GM23338 (cell line): ENCODE data around the gene POLA1. TPM values are rescaled to one million over a fixed set of nuclear protein-coding genes. Genes with fewer than 3 reads are reported as not detected.

ENCODE experiments used
- ATAC-seq: fragments of 200-7000 bp; cut with Tn5 transposase; 3 replicates; pipeline ENCODE4 v1.9.1; 2020
- DNase-seq: peaks from one replicate; pipeline ENCODE4 v3.0.0-alpha.2; 2015; ENCODE audit warnings: low spot score
- H2AFZ ChIP-seq: fragments of 200-600 bp; sonication (generic); 2 replicates; pipeline ENCODE4 v1.8.0; 2016; ENCODE audit warnings: antibody characterized with exemption, mild to moderate bottlenecking, moderate library complexity
- H3F3A ChIP-seq: fragments of 200-600 bp; sonication (generic); replicated peaks from 2 replicates; pipeline ENCODE4 v1.8.0; 2017; ENCODE audit warnings: antibody characterized with exemption, mixed run types, low read depth
- H3K27ac ChIP-seq: fragments of 200-600 bp; sonication (generic); 2 replicates; pipeline ENCODE4 v1.6.1; 2016; ENCODE audit warnings: low read depth
- H3K27me3 ChIP-seq: fragments of 200-600 bp; sonication (generic); 2 replicates; pipeline ENCODE4 v1.8.0; 2016; ENCODE audit warnings: mild to moderate bottlenecking, mixed run types, moderate library complexity; ENCODE audit not compliant: insufficient read depth
- H3K36me3 ChIP-seq: fragments of 200-600 bp; sonication (generic); 2 replicates; pipeline ENCODE4 v1.8.0; 2016; ENCODE audit warnings: mild to moderate bottlenecking; ENCODE audit not compliant: insufficient read depth
- H3K4me1 ChIP-seq: fragments of 200-600 bp; sonication (generic); 2 replicates; pipeline ENCODE4 v1.8.0; 2016; ENCODE audit warnings: mild to moderate bottlenecking, moderate library complexity; ENCODE audit not compliant: insufficient read depth
- H3K4me2 ChIP-seq: fragments of 200-600 bp; sonication (generic); 2 replicates; pipeline ENCODE4 v1.7.1; 2017; ENCODE audit warnings: mixed run types
- H3K4me3 ChIP-seq: fragments of 200-600 bp; sonication (generic); 2 replicates; pipeline ENCODE4 v1.6.1; 2016; ENCODE audit warnings: mixed run types
- H3K79me2 ChIP-seq: fragments of 200-600 bp; sonication (generic); replicated peaks from 2 replicates; pipeline ENCODE4 v1.8.0; 2017; ENCODE audit warnings: mild to moderate bottlenecking; ENCODE audit not compliant: insufficient read depth
- H3K9me2 ChIP-seq: fragments of 200-600 bp; sonication (generic); 2 replicates; pipeline ENCODE4 v1.8.0; 2017; ENCODE audit not compliant: insufficient read depth
- H4K20me1 ChIP-seq: fragments of 200-600 bp; sonication (generic); replicated peaks from 2 replicates; pipeline ENCODE4 v1.8.0; 2017; ENCODE audit warnings: mild to moderate bottlenecking; ENCODE audit not compliant: insufficient read depth
- H3K27ac Mint-ChIP-seq: 2 replicates; pipeline ENCODE4 v1.8.0; 2020; ENCODE audit warnings: inconsistent platforms, mild to moderate bottlenecking, moderate library complexity, mixed read lengths
- H3K27me3 Mint-ChIP-seq: 3 replicates; pipeline ENCODE4 v1.8.0; 2022; ENCODE audit warnings: low read depth, mild to moderate bottlenecking, moderate library complexity, mixed read lengths, inconsistent platforms; ENCODE audit not compliant: insufficient read depth, poor library complexity
- H3K36me3 Mint-ChIP-seq: 3 replicates; pipeline ENCODE4 v1.8.0; 2021; ENCODE audit warnings: low read depth, mild to moderate bottlenecking, inconsistent platforms, moderate library complexity, mixed read lengths
- H3K4me1 Mint-ChIP-seq: 3 replicates; pipeline ENCODE4 v1.8.0; 2020; ENCODE audit warnings: mild to moderate bottlenecking, inconsistent platforms, mixed read lengths
- H3K4me3 Mint-ChIP-seq: 3 replicates; pipeline ENCODE4 v1.8.0; 2021; ENCODE audit warnings: moderate library complexity, mild to moderate bottlenecking, inconsistent platforms, mixed read lengths
- H3K9me3 Mint-ChIP-seq: 3 replicates; pipeline ENCODE4 v1.8.0; 2020; ENCODE audit warnings: moderate library complexity, mild to moderate bottlenecking, inconsistent platforms, mixed read lengths
- CREB1 ChIP-seq: fragments of 250-450 bp; sonication (Bioruptor Pico); IDR thresholded peaks from 2 replicates; pipeline ENCODE4 v1.5.0; 2020; ENCODE audit warnings: low read depth, mild to moderate bottlenecking, moderate library complexity
- ETS1 ChIP-seq: IDR thresholded peaks from 2 replicates; pipeline ENCODE4 v1.6.1; 2016; ENCODE audit warnings: antibody characterized with exemption
- EZH2 ChIP-seq: fragments of 200-600 bp; sonication (generic); IDR thresholded peaks from one replicate; pipeline ENCODE4 v1.8.0; 2017; ENCODE audit warnings: antibody characterized with exemption, mild to moderate bottlenecking, low read depth; ENCODE audit not compliant: unreplicated experiment
- EZH2phosphoT487 ChIP-seq: fragments of 200-600 bp; sonication (generic); IDR thresholded peaks from one replicate; pipeline ENCODE4 v1.8.1; 2018; ENCODE audit warnings: antibody characterized with exemption; ENCODE audit not compliant: unreplicated experiment
- JUNB ChIP-seq: IDR thresholded peaks from one replicate; pipeline ENCODE4 v1.6.1; 2016; ENCODE audit warnings: antibody characterized with exemption; ENCODE audit not compliant: unreplicated experiment
- POLR2AphosphoS5 ChIP-seq: IDR thresholded peaks from 2 replicates; pipeline ENCODE4 v1.6.1; 2016; ENCODE audit warnings: antibody characterized with exemption, low read depth
- STAT1 ChIP-seq: IDR thresholded peaks from one replicate; pipeline ENCODE4 v1.6.1; 2016; ENCODE audit warnings: antibody characterized with exemption; ENCODE audit not compliant: unreplicated experiment
- ZNF331 ChIP-seq: fragments of 250-450 bp; sonication (Bioruptor Pico); IDR thresholded peaks from 2 replicates; pipeline ENCODE4 v1.5.0; 2020; ENCODE audit warnings: low read depth, mild to moderate bottlenecking, moderate library complexity
- polyA plus RNA-seq: library from polyadenylated mRNA; unstranded; fragments of >200 nt; fragmentation: Nextera tagmentation; extraction: Ambion mirVana; gene quantifications from 2 replicates; pipeline ENCODE4 v1.2.1, GENCODE V29; 2016
- total RNA-seq: library from RNA; depleted of rRNA; stranded (reverse); fragments of >200 nt; shearing (Covaris generic); gene quantifications from 2 replicates; pipeline ENCODE4 v1.2.3, GENCODE V29; 2014
- TF ChIP-seq, protein P1 (sequence below), 2 experiments: fragments of 200-600 bp in 1 of 2; sonication (generic) in 1 of 2; conservative IDR thresholded peaks; 2 replicates each; pipeline versions ENCODE4 v1.5.1 to v1.6.1; 2016 to 2017; ENCODE audit warnings: antibody characterized with exemption in 2 of 2, low read depth in 2 of 2, mild to moderate bottlenecking in 2 of 2, moderate library complexity in 1 of 2
- TF ChIP-seq, protein P2 (sequence below): fragments of 250-450 bp; sonication (Bioruptor Pico); IDR thresholded peaks from 2 replicates; pipeline ENCODE4 v1.5.0; 2020; ENCODE audit warnings: mild to moderate bottlenecking, moderate library complexity

Gene POLA1
- total and polyA plus RNA-seq, 2 experiments from 2014 or later, result 12.6 to 36.6 TPM

DNA sequence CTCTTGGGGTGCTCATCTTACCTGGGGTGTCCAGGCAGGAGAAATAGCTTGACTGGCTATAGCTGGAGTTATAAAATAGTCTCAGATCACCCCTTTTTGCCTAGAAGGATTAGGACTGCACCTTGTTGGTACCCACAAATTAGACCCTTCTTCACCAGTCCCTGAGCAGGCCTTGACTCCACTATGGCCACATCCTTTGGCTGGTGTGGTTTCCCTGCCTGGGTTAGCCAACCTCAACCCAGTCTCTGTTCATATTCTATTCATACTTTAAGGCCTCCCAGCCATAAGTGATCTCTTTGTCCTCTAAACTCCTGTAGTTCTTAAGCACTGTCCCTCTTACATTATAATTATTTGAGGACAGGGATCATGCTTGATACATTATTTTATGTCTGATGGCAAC, 252.7 kb downstream of the POLA1 start:
- 0 out of 2 replicates have a peak, but pooled peaks cover under 1% of the 10 kb centered on the region for H3K4me1 ChIP-seq
- no peak overlapping the region for H3K4me3 ChIP-seq
- H3K27ac ChIP-seq, result no peak overlapping the region
- Mint-ChIP-seq H3K9me3 (no peaks in the 10 kb centered on the region), H3K4me1 (peaks cover 15% of the 10 kb centered on the region), H3K36me3 (no peaks in the 10 kb centered on the region), H3K4me3 (no peak overlapping the region), H3K27me3 (no peaks in the 10 kb centered on the region), H3K27ac (no peak overlapping the region)
- H3K27me3 ChIP-seq, result no peaks in the 10 kb centered on the region
- no peak overlapping the region for H2AFZ ChIP-seq
- no peaks in the 10 kb centered on the region for H3K9me2 ChIP-seq
- ATAC-seq (no peak), DNase-seq (no peak)
- H3F3A ChIP-seq, result no peaks in the 10 kb centered on the region
- TF ChIP-seq POLR2AphosphoS5, result no peak
- no peak for TF ChIP-seq ETS1
- TF ChIP-seq JUNB, result no peak
- TF ChIP-seq, protein P1, sequence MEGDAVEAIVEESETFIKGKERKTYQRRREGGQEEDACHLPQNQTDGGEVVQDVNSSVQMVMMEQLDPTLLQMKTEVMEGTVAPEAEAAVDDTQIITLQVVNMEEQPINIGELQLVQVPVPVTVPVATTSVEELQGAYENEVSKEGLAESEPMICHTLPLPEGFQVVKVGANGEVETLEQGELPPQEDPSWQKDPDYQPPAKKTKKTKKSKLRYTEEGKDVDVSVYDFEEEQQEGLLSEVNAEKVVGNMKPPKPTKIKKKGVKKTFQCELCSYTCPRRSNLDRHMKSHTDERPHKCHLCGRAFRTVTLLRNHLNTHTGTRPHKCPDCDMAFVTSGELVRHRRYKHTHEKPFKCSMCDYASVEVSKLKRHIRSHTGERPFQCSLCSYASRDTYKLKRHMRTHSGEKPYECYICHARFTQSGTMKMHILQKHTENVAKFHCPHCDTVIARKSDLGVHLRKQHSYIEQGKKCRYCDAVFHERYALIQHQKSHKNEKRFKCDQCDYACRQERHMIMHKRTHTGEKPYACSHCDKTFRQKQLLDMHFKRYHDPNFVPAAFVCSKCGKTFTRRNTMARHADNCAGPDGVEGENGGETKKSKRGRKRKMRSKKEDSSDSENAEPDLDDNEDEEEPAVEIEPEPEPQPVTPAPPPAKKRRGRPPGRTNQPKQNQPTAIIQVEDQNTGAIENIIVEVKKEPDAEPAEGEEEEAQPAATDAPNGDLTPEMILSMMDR (conservative IDR thresholded peaks at IDR 0.05; ENCODE audit: low read depth in 2 of 2), result no peak
- TF ChIP-seq EZH2, result no peak
- TF ChIP-seq, protein P2, sequence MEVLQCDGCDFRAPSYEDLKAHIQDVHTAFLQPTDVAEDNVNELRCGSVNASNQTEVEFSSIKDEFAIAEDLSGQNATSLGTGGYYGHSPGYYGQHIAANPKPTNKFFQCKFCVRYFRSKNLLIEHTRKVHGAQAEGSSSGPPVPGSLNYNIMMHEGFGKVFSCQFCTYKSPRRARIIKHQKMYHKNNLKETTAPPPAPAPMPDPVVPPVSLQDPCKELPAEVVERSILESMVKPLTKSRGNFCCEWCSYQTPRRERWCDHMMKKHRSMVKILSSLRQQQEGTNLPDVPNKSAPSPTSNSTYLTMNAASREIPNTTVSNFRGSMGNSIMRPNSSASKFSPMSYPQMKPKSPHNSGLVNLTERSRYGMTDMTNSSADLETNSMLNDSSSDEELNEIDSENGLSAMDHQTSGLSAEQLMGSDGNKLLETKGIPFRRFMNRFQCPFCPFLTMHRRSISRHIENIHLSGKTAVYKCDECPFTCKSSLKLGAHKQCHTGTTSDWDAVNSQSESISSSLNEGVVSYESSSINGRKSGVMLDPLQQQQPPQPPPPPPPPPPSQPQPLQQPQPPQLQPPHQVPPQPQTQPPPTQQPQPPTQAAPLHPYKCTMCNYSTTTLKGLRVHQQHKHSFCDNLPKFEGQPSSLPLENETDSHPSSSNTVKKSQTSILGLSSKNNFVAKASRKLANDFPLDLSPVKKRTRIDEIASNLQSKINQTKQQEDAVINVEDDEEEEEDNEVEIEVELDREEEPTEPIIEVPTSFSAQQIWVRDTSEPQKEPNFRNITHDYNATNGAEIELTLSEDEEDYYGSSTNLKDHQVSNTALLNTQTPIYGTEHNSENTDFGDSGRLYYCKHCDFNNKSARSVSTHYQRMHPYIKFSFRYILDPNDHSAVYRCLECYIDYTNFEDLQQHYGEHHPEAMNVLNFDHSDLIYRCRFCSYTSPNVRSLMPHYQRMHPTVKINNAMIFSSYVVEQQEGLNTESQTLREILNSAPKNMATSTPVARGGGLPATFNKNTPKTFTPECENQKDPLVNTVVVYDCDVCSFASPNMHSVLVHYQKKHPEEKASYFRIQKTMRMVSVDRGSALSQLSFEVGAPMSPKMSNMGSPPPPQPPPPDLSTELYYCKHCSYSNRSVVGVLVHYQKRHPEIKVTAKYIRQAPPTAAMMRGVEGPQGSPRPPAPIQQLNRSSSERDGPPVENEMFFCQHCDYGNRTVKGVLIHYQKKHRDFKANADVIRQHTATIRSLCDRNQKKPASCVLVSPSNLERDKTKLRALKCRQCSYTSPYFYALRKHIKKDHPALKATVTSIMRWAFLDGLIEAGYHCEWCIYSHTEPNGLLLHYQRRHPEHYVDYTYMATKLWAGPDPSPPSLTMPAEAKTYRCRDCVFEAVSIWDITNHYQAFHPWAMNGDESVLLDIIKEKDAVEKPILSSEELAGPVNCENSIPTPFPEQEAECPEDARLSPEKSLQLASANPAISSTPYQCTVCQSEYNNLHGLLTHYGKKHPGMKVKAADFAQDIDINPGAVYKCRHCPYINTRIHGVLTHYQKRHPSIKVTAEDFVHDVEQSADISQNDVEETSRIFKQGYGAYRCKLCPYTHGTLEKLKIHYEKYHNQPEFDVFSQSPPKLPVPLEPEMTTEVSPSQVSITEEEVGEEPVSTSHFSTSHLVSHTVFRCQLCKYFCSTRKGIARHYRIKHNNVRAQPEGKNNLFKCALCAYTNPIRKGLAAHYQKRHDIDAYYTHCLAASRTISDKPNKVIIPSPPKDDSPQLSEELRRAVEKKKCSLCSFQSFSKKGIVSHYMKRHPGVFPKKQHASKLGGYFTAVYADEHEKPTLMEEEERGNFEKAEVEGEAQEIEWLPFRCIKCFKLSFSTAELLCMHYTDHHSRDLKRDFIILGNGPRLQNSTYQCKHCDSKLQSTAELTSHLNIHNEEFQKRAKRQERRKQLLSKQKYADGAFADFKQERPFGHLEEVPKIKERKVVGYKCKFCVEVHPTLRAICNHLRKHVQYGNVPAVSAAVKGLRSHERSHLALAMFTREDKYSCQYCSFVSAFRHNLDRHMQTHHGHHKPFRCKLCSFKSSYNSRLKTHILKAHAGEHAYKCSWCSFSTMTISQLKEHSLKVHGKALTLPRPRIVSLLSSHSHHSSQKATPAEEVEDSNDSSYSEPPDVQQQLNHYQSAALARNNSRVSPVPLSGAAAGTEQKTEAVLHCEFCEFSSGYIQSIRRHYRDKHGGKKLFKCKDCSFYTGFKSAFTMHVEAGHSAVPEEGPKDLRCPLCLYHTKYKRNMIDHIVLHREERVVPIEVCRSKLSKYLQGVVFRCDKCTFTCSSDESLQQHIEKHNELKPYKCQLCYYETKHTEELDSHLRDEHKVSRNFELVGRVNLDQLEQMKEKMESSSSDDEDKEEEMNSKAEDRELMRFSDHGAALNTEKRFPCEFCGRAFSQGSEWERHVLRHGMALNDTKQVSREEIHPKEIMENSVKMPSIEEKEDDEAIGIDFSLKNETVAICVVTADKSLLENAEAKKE (CRISPR knock-in tag), result no peak
- TF ChIP-seq STAT1, result no peak
- TF ChIP-seq EZH2phosphoT487, result no peak
- TF ChIP-seq ZNF331 (CRISPR knock-in tag), result no peak
- no peak for TF ChIP-seq CREB1
- H3K4me2 ChIP-seq, result no peak overlapping the region
- no peaks in the 10 kb centered on the region for H3K79me2 ChIP-seq
- no peaks in the 10 kb centered on the region for H3K36me3 ChIP-seq
- H4K20me1 ChIP-seq, result no peaks in the 10 kb centered on the region
